ENCODE results near the gene F8.
"Not testable (repeated sequence)": the region's sequence is repeated elsewhere in the genome, so short reads cannot be mapped to it uniquely, and the experiment has no call there.

The F8 gene

GRCh38 chrX:155028877-155029291, 6.4 kb upstream of the F8 start:
- DNase-seq: no peak

- no peak for DNase-seq
Observed at GRCh38 chrX:155028129-155028528, 5.6 kb upstream of the F8 start.

GRCh38 chrX:155027509-155028066, 5.1 kb upstream of the F8 start:
- DNase-seq: no peak

- DNase-seq: peak; percentile 90
Observed at GRCh38 chrX:155026727-155027508, 4.4 kb upstream of the F8 start, which contains the start of gene FUNDC2. TSS of gene FUNDC2 (plus strand) at chrX:155026844. CDS start at chrX:155026939, 95 bp downstream.

- DNase-seq: no peak
Observed at GRCh38 chrX:155026420-155026726, 3.9 kb upstream of the F8 start.

GRCh38 chrX:155023907-155024833, 1.6 kb upstream of the F8 start:
- no peak for DNase-seq

- no peak for DNase-seq
Observed at GRCh38 chrX:155020591-155020990, 1.9 kb downstream of the F8 start.

- no peak for DNase-seq
Observed at GRCh38 chrX:155009994-155010472, 12.5 kb downstream of the F8 start.

GRCh38 chrX:155008578-155008977, 13.9 kb downstream of the F8 start:
- not testable (repeated sequence) for DNase-seq

- DNase-seq: not testable (repeated sequence)
Observed at GRCh38 chrX:155006913-155007671, 15.4 kb downstream of the F8 start.

- DNase-seq: not testable (repeated sequence)
Observed at GRCh38 chrX:155006379-155006778, 16.1 kb downstream of the F8 start.

- DNase-seq: no peak
Observed at GRCh38 chrX:155005190-155005589, 17.3 kb downstream of the F8 start.

GRCh38 chrX:155001873-155002272, 20.6 kb downstream of the F8 start:
- DNase-seq: no peak

- no peak for DNase-seq
Observed at GRCh38 chrX:155000841-155001240, 21.7 kb downstream of the F8 start.

- no peak for DNase-seq
Observed at GRCh38 chrX:154998204-154998880, 24.2 kb downstream of the F8 start.

GRCh38 chrX:154991476-154991875, 31.0 kb downstream of the F8 start:
- no peak for DNase-seq

GRCh38 chrX:154991039-154991438, 31.5 kb downstream of the F8 start:
- DNase-seq: no peak

GRCh38 chrX:154990496-154990895, 32.0 kb downstream of the F8 start:
- no peak for DNase-seq

GRCh38 chrX:154988719-154989118, 33.8 kb downstream of the F8 start:
- DNase-seq: no peak

- DNase-seq: no peak
Observed at GRCh38 chrX:154987940-154988339, 34.6 kb downstream of the F8 start.

GRCh38 chrX:154986826-154987575, 35.5 kb downstream of the F8 start:
- DNase-seq: no peak

GRCh38 chrX:154981116-154981411, 41.5 kb downstream of the F8 start:
- no peak for DNase-seq

Measured in activated CD4-positive, alpha-beta T cell treated with anti-CD3 and anti-CD28 coated beads, Interleukin-2, amount 50 U/mL, for 1 hour (primary cell).